Fibroblast of villous mesenchyme (primary cell): Measurements from ENCODE around the gene CTSK. TPM values are rescaled to one million over a fixed set of nuclear protein-coding genes. Genes with fewer than 3 reads are reported as not detected.

Experiments
- DNase-seq: peaks from one replicate; pipeline ENCODE4 v3.0.0-alpha.2; 2010; ENCODE audit warnings: low read depth
- H3K4me3 ChIP-seq: 2 replicates; pipeline ENCODE4 v1.5.1; 2011; ENCODE audit warnings: low read depth, mild to moderate bottlenecking, low read length
- CTCF ChIP-seq: IDR thresholded peaks from 2 replicates; pipeline ENCODE4 v1.5.1; 2012; ENCODE audit warnings: low read depth, mild to moderate bottlenecking, low read length; ENCODE audit not compliant: insufficient read depth
- total RNA-seq: library from RNA; depleted of rRNA; stranded (reverse); fragments of >200 nt; gene quantifications from 2 replicates; pipeline ENCODE4 v1.2.3, GENCODE V29; 2012

CTSK gene
- total RNA-seq, 1 donor = 139 TPM

- TF ChIP-seq CTCF = peak; percentile 97
- H3K4me3 ChIP-seq = no peak overlapping the region
- peak; percentile 76 for DNase-seq
Measured at GRCh38 chr1:150813028-150813707, 5.1 kb upstream of the CTSK start.

GRCh38 chr1:150810958-150811659 lies 3.0 kb upstream of the CTSK start:
- no peak for TF ChIP-seq CTCF
- peak; percentile 66 for DNase-seq
- no peak overlapping the region for H3K4me3 ChIP-seq

- no peak overlapping the region for H3K4me3 ChIP-seq
- DNase-seq = peak; percentile 60
- no peak for TF ChIP-seq CTCF
Measured at GRCh38 chr1:150809651-150810050, 1.6 kb upstream of the CTSK start.

- no peak for TF ChIP-seq CTCF
- DNase-seq = peak; percentile 74
- no peak overlapping the region for H3K4me3 ChIP-seq
Measured at GRCh38 chr1:150808846-150809245, 786 bp upstream of the CTSK start.

- DNase-seq = peak; percentile 37
- no peak for TF ChIP-seq CTCF
- peak overlapping the region; percentile 51 for H3K4me3 ChIP-seq
Measured at GRCh38 chr1:150807249-150808023, 624 bp downstream of the CTSK start.

GRCh38 chr1:150805899-150806298 lies 2.2 kb downstream of the CTSK start:
- DNase-seq = no peak
- no peak for TF ChIP-seq CTCF
- H3K4me3 ChIP-seq = no peak overlapping the region
